ENCODE measurements around the gene ZSCAN30. TPM values are rescaled to one million over a fixed set of nuclear protein-coding genes. Genes with fewer than 3 reads are reported as not detected.

Gene ZSCAN30
- total and polyA plus RNA-seq, 10 of the 15 experiments (the other 5 are each of a cell fraction or from before 2014, with no cell fraction given), result 2.7 to 15.7 (median 11.2) TPM

DNA sequence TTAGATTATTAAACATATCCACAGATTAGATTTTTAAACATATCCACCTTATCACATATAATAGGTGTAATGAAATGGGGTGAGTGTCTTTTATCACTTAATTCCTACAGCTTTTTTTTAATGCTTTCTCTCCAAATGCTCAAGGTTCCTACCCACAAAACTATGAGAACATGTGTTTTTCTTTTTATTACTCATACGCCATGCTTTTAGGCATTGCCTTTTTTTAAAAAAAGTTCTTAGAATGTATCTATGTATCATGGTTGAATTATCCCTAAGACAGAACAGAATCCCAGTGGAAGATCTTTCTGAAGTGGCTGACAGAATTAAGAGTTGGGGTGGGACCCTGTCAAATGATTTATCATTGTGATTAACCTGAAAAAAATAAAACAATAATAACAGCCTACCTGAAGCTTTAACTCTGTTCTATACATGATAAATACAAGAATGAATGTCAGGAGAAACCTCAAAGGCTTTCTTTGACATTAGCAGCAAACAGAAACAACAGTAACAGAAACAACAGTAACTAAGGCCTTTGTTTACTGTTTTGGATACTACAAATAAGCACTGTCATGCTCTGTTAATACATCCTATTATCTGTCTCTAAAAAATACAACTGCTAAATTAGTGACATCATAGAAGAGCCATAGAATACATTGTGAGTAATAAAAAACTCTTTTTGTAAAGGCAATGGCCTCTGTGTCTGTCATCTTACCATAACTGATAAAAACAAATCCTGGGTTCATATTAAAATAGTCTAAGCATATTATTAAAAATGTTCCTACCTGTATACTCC is 53.3 kb downstream of the ZSCAN30 start:
- SMC1A ChIA-PET (ENCODE audit: uncharacterized antibody, unreplicated experiment), result interaction anchor here (0.7 to 1.0 kb wide), 4 partner anchors 8 to 210 kb away, joined by 3 to 12 read pairs (median 4); partner anchors contain the start of gene ZNF24
- RAD21 ChIA-PET (ENCODE audit: unreplicated experiment), result interaction anchor here (0.6 kb wide), 1 partner anchor 54 kb away, joined by 3 read pairs; the partner anchor contains the start of gene ZSCAN30
- DNase-seq (ENCODE audit: low read depth, low spot score) (no peak), ATAC-seq (no peak), FAIRE-seq (no peak)
- Histone ChIP-seq H3K4me2 (ENCODE audit: control insufficient read depth, insufficient read depth) (no peak overlapping the region), H3K79me2 (ENCODE audit: control insufficient read depth, insufficient read depth, low read length) (peaks cover 5% of the 10 kb centered on the region), H3K36me3 (ENCODE audit: control insufficient read depth in 2 of 2, insufficient read depth in 2 of 2, low read length in 1 of 2) (no peaks in the 10 kb centered on the region), H3K27ac (ENCODE audit: control insufficient read depth, insufficient read depth) (no peak overlapping the region), H4K20me1 (ENCODE audit: control insufficient read depth, insufficient read depth) (no peaks in the 10 kb centered on the region), H2AFZ (ENCODE audit: control insufficient read depth, low read depth, low read length) (no peak overlapping the region), H3K4me3 (no peak overlapping the region), H3K4me1 (ENCODE audit: control insufficient read depth, insufficient read depth, low read length) (no peaks in the 10 kb centered on the region), H3K9me3 (replicated peaks; ENCODE audit: control insufficient read depth, insufficient read depth, low read length) (no peaks in the 10 kb centered on the region), H3K9ac (ENCODE audit: control insufficient read depth, insufficient read depth, low read length) (no peak overlapping the region), H3K27me3 (replicated peaks in 1 of 2; ENCODE audit: control insufficient read depth in 2 of 2, insufficient read depth in 2 of 2, low read length in 1 of 2) (no peaks in the 10 kb centered on the region)
- BruUV-seq (replicated peaks), result no TSS peak
- 93% methylated on average over 1 of the region's 1 CpG for WGBS (ENCODE audit: insufficient coverage, insufficient replicate concordance, low lambda C conversion rate, missing lambda C conversion rate)
- intact Hi-C loops (cut with micrococcal nuclease; ENCODE audit: unreplicated experiment), result no loop called here
- in situ Hi-C loops (cut with MboI), result no loop called here
- CTCF ChIA-PET, result interaction anchor here (1.4 kb wide), 1 partner anchor 150 kb away, joined by 6 read pairs; no protein-coding TSS in a partner anchor
- TF ChIP-seq CHD4 (IDR thresholded peaks at IDR 0.05), result no peak
- no peak for TF ChIP-seq RBBP5 (conservative IDR thresholded peaks at IDR 0.05)
- TF ChIP-seq EP300 (IDR thresholded peaks at IDR 0.05; ENCODE audit: borderline replicate concordance in 1 of 2, control insufficient read depth in 1 of 2, low read depth in 2 of 2, low read length in 2 of 2), result no peak
- TF ChIP-seq TCF7 (IDR thresholded peaks at IDR 0.05; ENCODE audit: borderline replicate concordance), result no peak
- TF ChIP-seq ESRRA (IDR thresholded peaks at IDR 0.05; ENCODE audit: low read length), result no peak
- no peak for TF ChIP-seq SIN3A (IDR thresholded peaks at IDR 0.05; ENCODE audit: low read depth, low read length)
- no peak for TF ChIP-seq SUPT20H (IDR thresholded peaks at IDR 0.05; ENCODE audit: borderline replicate concordance, control insufficient read depth, low read depth, low read length)
- TF ChIP-seq, protein P1, sequence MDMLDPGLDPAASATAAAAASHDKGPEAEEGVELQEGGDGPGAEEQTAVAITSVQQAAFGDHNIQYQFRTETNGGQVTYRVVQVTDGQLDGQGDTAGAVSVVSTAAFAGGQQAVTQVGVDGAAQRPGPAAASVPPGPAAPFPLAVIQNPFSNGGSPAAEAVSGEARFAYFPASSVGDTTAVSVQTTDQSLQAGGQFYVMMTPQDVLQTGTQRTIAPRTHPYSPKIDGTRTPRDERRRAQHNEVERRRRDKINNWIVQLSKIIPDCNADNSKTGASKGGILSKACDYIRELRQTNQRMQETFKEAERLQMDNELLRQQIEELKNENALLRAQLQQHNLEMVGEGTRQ (IDR thresholded peaks at IDR 0.05; ENCODE audit: borderline replicate concordance, low read depth, low read length), result no peak
- no peak for TF ChIP-seq ZNF592 (IDR thresholded peaks at IDR 0.05)
- no peak for TF ChIP-seq RAD51 (IDR thresholded peaks at IDR 0.05)
- TF ChIP-seq CBX5 (IDR thresholded peaks at IDR 0.05; ENCODE audit: low read depth), result no peak
- TF ChIP-seq GABPA (IDR thresholded peaks at IDR 0.05; ENCODE audit: low read depth), result no peak
- no peak for TF ChIP-seq EGR1 (IDR thresholded peaks at IDR 0.05; ENCODE audit: borderline replicate concordance in 1 of 2, low read depth in 2 of 2, low read length in 2 of 2)
- TF ChIP-seq SIX5 (IDR thresholded peaks at IDR 0.05; ENCODE audit: low read depth, low read length, severe bottlenecking), result no peak
- TF ChIP-seq KDM1A (IDR thresholded peaks at IDR 0.05; ENCODE audit: borderline replicate concordance), result no peak
- POLR2A ChIA-PET, result interaction anchor here (1.0 kb wide), 1 partner anchor 118 kb away, joined by 3 read pairs; no protein-coding TSS in a partner anchor

All from GM12878 (cell line).